Measurements from ENCODE around the gene TBL3. TPM values are rescaled to one million over a fixed set of nuclear protein-coding genes. Genes with fewer than 3 reads are reported as not detected.
A peak's percentile ranks its signal among the peaks of the same experiment; 100 is the strongest.

TBL3 gene
- total RNA-seq, 2 experiments from 2014 or later = 49.9 to 67.2 TPM

DNA sequence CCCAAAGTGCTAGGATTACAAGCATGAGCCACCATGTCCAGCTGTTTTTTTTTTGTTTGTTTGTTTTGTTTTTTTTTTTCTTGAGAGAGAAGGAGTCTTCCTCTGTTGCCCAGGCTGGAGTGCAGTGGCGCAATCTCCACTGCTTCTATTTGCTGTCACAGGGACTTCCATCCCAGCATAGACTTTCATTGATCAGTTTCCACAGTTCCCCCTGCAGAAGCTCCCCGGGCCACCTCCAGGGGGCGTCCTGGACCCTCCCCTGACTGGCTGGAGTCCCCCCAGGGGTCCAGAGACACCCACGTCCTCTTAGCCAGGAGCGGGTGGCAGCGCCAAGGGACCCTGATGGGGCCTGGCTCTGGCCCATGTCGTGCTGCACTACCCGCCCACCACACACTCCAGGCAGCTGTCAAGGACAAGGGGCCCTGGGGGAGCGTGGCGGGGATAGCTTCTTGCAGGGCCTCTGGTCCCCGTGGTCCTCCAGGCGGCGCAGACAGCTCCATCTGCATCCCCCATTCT is 44.6 kb downstream of the TBL3 start:
- no peaks in the 10 kb centered on the region for H3K4me1 ChIP-seq (ENCODE audit: insufficient read depth, low read length, poor library complexity, severe bottlenecking)
- ChIA-PET CTCF (ENCODE audit: unreplicated experiment) (no interaction called here), POLR2A (interaction anchor here (0.6 kb wide), 2 partner anchors 41 to 198 kb away, joined by 3 read pairs; partner anchors contain the start of gene PGP)
- no peaks in the 10 kb centered on the region for H3K9me3 ChIP-seq (ENCODE audit: low read length)
- H3K4me3 ChIP-seq (ENCODE audit: low read depth, low read length, poor library complexity, severe bottlenecking) = no peak overlapping the region
- H2AFZ ChIP-seq (ENCODE audit: low read length) = no peak overlapping the region
- TF ChIP-seq, protein P1, sequence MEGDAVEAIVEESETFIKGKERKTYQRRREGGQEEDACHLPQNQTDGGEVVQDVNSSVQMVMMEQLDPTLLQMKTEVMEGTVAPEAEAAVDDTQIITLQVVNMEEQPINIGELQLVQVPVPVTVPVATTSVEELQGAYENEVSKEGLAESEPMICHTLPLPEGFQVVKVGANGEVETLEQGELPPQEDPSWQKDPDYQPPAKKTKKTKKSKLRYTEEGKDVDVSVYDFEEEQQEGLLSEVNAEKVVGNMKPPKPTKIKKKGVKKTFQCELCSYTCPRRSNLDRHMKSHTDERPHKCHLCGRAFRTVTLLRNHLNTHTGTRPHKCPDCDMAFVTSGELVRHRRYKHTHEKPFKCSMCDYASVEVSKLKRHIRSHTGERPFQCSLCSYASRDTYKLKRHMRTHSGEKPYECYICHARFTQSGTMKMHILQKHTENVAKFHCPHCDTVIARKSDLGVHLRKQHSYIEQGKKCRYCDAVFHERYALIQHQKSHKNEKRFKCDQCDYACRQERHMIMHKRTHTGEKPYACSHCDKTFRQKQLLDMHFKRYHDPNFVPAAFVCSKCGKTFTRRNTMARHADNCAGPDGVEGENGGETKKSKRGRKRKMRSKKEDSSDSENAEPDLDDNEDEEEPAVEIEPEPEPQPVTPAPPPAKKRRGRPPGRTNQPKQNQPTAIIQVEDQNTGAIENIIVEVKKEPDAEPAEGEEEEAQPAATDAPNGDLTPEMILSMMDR (conservative IDR thresholded peaks at IDR 0.05; ENCODE audit: low read length) = peak; percentile 76
- TF ChIP-seq EZH2phosphoT487 (IDR thresholded peaks at IDR 0.05; ENCODE audit: borderline replicate concordance, low read depth, low read length) = no peak
- no peaks in the 10 kb centered on the region for H3K36me3 ChIP-seq (ENCODE audit: insufficient read depth, low read length)
- H3K79me2 ChIP-seq (ENCODE audit: insufficient read depth, low read depth, low read length) = no peaks in the 10 kb centered on the region
- no peaks in the 10 kb centered on the region for H3K9me2 ChIP-seq (ENCODE audit: insufficient read depth, low read length)
- no TSS peak for BruUV-seq (replicated peaks)
- peak; percentile 29 for DNase-seq (ENCODE audit: low spot score)
- no peak overlapping the region for H3K4me2 ChIP-seq (ENCODE audit: low read length)
- no peaks in the 10 kb centered on the region for H4K20me1 ChIP-seq (ENCODE audit: insufficient read depth, low read length)
- intact Hi-C loops (cut with micrococcal nuclease; ENCODE audit: unreplicated experiment) = no loop called here
- H3K27ac ChIP-seq (ENCODE audit: low read depth, low read length, poor library complexity, severe bottlenecking) = no peak overlapping the region

DNA sequence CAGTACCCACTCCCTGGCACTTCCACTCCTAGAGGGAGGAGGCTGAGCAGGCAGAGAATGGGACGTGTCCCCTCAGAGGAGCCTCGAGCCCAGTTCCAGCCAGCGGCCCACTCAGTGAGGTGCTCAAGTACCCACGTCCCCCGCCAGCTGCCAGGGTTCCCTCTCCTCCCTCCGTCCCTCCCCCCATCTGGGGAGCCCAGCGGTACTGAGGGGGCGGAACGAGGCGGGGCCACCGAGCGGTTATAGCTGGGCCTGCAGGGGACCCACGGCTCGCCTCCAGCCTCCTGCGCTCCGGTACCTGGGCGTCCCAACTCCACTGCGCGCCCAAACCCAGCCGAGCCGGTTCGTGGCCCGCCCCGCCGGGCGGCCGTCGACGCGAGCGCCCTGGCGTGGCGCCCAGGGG is 47.7 kb downstream of the TBL3 start, which contains the start of gene NPW:
Gene NPW, plus strand, starts transcription at position 268 of the 403 bp plus-strand sequence.
- POLR2A ChIA-PET = no interaction called here
- H2AFZ ChIP-seq (ENCODE audit: low read length) = no peak within 1 kb of the TSS
- CTCF ChIA-PET (ENCODE audit: unreplicated experiment) = no interaction called here
- peaks cover 13% of the 10 kb centered on the region for H3K4me1 ChIP-seq (ENCODE audit: insufficient read depth, low read length, poor library complexity, severe bottlenecking)
- no peaks in the 10 kb centered on the region for H4K20me1 ChIP-seq (ENCODE audit: insufficient read depth, low read length)
- H3K27ac ChIP-seq (ENCODE audit: low read depth, low read length, poor library complexity, severe bottlenecking) = no peak within 1 kb of the TSS
- intact Hi-C loops (cut with micrococcal nuclease; ENCODE audit: unreplicated experiment) = no loop called here
- H3K36me3 ChIP-seq (ENCODE audit: insufficient read depth, low read length) = no peaks in the 10 kb centered on the region
- no peak within 1 kb of the TSS; the same call in 1 of the 2 replicates for H3K4me2 ChIP-seq (ENCODE audit: low read length)
- no TSS peak for BruUV-seq (replicated peaks)
- no peaks in the 10 kb centered on the region for H3K9me2 ChIP-seq (ENCODE audit: insufficient read depth, low read length)
- no peak within 1 kb of the TSS for H3K4me3 ChIP-seq (ENCODE audit: low read depth, low read length, poor library complexity, severe bottlenecking)
- H3K9me3 ChIP-seq (ENCODE audit: low read length) = no peaks in the 10 kb centered on the region
- DNase-seq (ENCODE audit: low spot score) = peak; percentile 16
- TF ChIP-seq, protein P1 (conservative IDR thresholded peaks at IDR 0.05; ENCODE audit: low read length) = no peak
- no peaks in the 10 kb centered on the region for H3K79me2 ChIP-seq (ENCODE audit: insufficient read depth, low read depth, low read length)

DNA sequence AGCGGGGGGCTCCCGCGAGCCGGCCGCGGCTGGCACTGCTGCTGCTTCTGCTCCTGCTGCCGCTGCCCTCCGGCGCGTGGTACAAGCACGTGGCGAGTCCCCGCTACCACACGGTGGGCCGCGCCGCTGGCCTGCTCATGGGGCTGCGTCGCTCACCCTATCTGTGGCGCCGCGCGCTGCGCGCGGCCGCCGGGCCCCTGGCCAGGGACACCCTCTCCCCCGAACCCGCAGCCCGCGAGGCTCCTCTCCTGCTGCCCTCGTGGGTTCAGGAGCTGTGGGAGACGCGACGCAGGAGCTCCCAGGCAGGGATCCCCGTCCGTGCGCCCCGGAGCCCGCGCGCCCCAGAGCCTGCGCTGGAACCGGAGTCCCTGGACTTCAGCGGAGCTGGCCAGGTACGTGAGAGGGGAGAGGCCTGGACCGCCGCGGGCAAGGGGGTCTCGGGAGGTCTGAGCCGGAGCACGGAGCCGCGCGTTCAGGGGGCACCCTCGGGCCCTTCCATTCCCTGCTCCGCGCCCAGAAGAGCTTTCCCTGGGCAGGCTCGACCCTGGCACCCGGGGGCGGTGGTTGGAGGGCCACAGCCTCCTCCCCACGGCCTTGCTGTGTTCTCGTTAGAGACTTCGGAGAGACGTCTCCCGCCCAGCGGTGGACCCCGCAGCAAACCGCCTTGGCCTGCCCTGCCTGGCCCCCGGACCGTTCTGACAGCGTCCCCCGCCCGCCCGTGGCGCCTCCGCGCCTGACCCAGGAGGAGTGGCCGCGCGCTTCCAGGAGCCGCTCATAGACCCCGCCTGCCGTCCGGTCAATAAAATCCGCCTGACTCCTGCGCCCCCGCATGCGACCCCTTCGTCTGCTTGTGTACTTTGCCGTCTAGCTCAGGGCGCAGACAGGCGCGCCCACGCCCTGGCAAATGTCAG is 48.3 kb downstream of the TBL3 start:
- no TSS peak for BruUV-seq (replicated peaks)
- CTCF ChIA-PET (ENCODE audit: unreplicated experiment) = no interaction called here
- Histone ChIP-seq H3K27ac (ENCODE audit: low read depth, low read length, poor library complexity, severe bottlenecking) (no peak overlapping the region), H3K9me2 (ENCODE audit: insufficient read depth, low read length) (no peaks in the 10 kb centered on the region), H3K36me3 (ENCODE audit: insufficient read depth, low read length) (no peaks in the 10 kb centered on the region), H3K79me2 (ENCODE audit: insufficient read depth, low read depth, low read length) (no peaks in the 10 kb centered on the region), H3K4me1 (ENCODE audit: insufficient read depth, low read length, poor library complexity, severe bottlenecking) (peaks cover 13% of the 10 kb centered on the region), H2AFZ (ENCODE audit: low read length) (no peak overlapping the region), H3K4me3 (ENCODE audit: low read depth, low read length, poor library complexity, severe bottlenecking) (no peak overlapping the region), H3K9me3 (ENCODE audit: low read length) (no peaks in the 10 kb centered on the region), H3K4me2 (ENCODE audit: low read length) (no peak overlapping the region; the same call in 1 of the 2 replicates), H4K20me1 (ENCODE audit: insufficient read depth, low read length) (no peaks in the 10 kb centered on the region)
- POLR2A ChIA-PET = no interaction called here
- intact Hi-C loops (cut with micrococcal nuclease; ENCODE audit: unreplicated experiment) = no loop called here
- no peak for DNase-seq (ENCODE audit: low spot score)
- TF ChIP-seq, protein P1 (conservative IDR thresholded peaks at IDR 0.05; ENCODE audit: low read length) = no peak
- TF ChIP-seq EZH2phosphoT487 (IDR thresholded peaks at IDR 0.05; ENCODE audit: borderline replicate concordance, low read depth, low read length) = no peak
